Aorta (tissue), 5 donors: ENCODE results near the gene OR2S2. TPM values are rescaled to one million over a fixed set of nuclear protein-coding genes. Genes with fewer than 3 reads are reported as not detected.
"Not testable (repeated sequence)": the region's sequence is repeated elsewhere in the genome, so short reads cannot be mapped to it uniquely, and the experiment has no call there.

Experiments
- ATAC-seq: fragments of 200-7000 bp; cut with Tn5 transposase; one replicate; pipeline ENCODE4 v1.9.1; 2022; ENCODE audit warnings: moderate library complexity; ENCODE audit not compliant: low FRiP score
- DNase-seq, 2 donors: peaks; one replicate each; pipeline ENCODE4 v3.0.0-alpha.2; 2020
- H3K27ac ChIP-seq, 2 donors: one replicate each; pipeline ENCODE4 v1.5.1; 2013; ENCODE audit warnings: low read length in 2 of 2, mild to moderate bottlenecking in 2 of 2, moderate library complexity in 2 of 2, control low read depth in 1 of 2, inconsistent platforms in 1 of 2, low read depth in 1 of 2
- H3K27me3 ChIP-seq, 2 donors: one replicate each; pipeline ENCODE4 v1.6.1; 2013; ENCODE audit warnings: control low read depth in 1 of 2, low read length in 1 of 2, mild to moderate bottlenecking in 1 of 2, moderate library complexity in 1 of 2; ENCODE audit not compliant: insufficient read depth in 2 of 2, control insufficient read depth in 1 of 2
- H3K36me3 ChIP-seq, 2 donors: one replicate each; pipeline ENCODE4 v1.6.1; 2013; ENCODE audit warnings: control low read depth in 1 of 2, low read length in 1 of 2, mild to moderate bottlenecking in 1 of 2; ENCODE audit not compliant: insufficient read depth in 2 of 2, control insufficient read depth in 1 of 2
- H3K4me1 ChIP-seq, 2 donors: one replicate each; pipeline ENCODE4 v1.6.1; 2013; ENCODE audit warnings: low read length in 2 of 2, control low read depth in 1 of 2, mild to moderate bottlenecking in 1 of 2, moderate library complexity in 1 of 2; ENCODE audit not compliant: insufficient read depth in 2 of 2, control insufficient read depth in 1 of 2
- H3K4me3 ChIP-seq, 2 donors: one replicate each; pipeline ENCODE4 v1.5.1; 2013; ENCODE audit warnings: low read length in 2 of 2, control low read depth in 1 of 2, mild to moderate bottlenecking in 1 of 2
- H3K9me3 ChIP-seq: one replicate; pipeline ENCODE4 v1.6.1; 2013; ENCODE audit warnings: mild to moderate bottlenecking, low read length; ENCODE audit not compliant: control insufficient read depth
- WGBS, 2 donors: extraction: QIAGEN DNeasy Blood & Tissue Kit; methylation state at CpG; one replicate each; pipeline ENCODE4 v1.1.7; 2013; 5-methylcytosine and 5-hydroxymethylcytosine counted together
- intact Hi-C, 2 donors: fragments of 100-400 bp; cut with DNase I; formaldehyde crosslinking; loops; one replicate each; pipeline versions ENCODE4 v1.14.2 to v1.15.0; 2022
- long read RNA-seq, 2 donors: library from polyadenylated mRNA; unstranded; transcript quantifications; one replicate each; pipeline ENCODE4 v2.0.0, GENCODE V29; 2020 to 2021
- polyA plus RNA-seq, 2 donors: library from polyadenylated mRNA; stranded (reverse); fragments of 200-250 nt; gene quantifications; one replicate each; pipeline ENCODE4 v1.2.3, GENCODE V29; 2013
- total RNA-seq, 2 donors: library from RNA; stranded (reverse); fragmentation: NEBNext Ultra II Directional; extraction: Animal tissue kit (Norgen Biotek cat#: 25700); gene quantifications; one replicate each; pipeline ENCODE4 v1.2.1, GENCODE V29; 2021
- donor health status: healthy with polysubstance abuse.
- donor health status: Bipolar disorder and iron deficiency.
- donor health status: DM: no; HTN: no; CAD: no.
- donor health status: DM: no; HTN: no; CAD: no.
- donor health status: DM: yes; HTN: yes; CAD: no.

Gene OR2S2
- not detected for total RNA-seq
- polyA plus RNA-seq: not detected
- long read RNA-seq, donor 1: 0 reads
- long read RNA-seq, donor 2: 0 reads

- Histone ChIP-seq H3K4me3 (no peak within 1 kb of the TSS), H3K4me1 (no peaks in the 10 kb centered on the region), H3K9me3 (no peaks in the 10 kb centered on the region), H3K36me3 (no peaks in the 10 kb centered on the region), H3K27ac (no peak within 1 kb of the TSS), H3K27me3 (no peaks in the 10 kb centered on the region)
- WGBS, 2 donors: 86 to 94% methylated on average over 5 of the region's 5 CpGs
- no peak for ATAC-seq
- intact Hi-C loops: loop anchor here in 1 of 2 donors (5.0 kb wide), 1 partner anchor 64 kb away; no protein-coding TSS in a partner anchor
- no peak for DNase-seq
Measured at GRCh38 chr9:35958104-35958837, at the start of gene OR2S2. TSS of gene OR2S2 (minus strand) at chr9:35958154. CDS start at chr9:35958098, 56 bp downstream.

DNA sequence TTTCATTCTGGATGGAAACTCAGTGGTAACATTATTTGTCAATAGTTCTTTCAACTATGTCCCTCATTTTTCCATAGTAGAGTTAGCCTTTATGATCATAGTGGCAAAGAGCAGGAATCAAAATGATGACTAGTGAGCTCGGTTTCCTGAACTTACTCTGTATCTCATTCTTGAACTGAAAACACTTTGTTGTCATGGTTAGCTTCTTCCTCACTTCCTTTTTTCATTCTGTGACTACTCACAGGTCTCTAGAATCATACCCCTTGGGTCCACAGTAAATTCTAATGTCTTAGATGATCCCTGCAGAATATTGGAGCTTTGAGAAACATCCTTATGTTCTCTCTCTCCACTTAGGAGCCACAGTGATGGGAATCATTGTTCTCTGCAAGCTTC, 49.4 kb upstream of the OR2S2 start:
- H3K9me3 ChIP-seq: peaks cover 6% of the 10 kb centered on the region
- no peak overlapping the region for H3K4me3 ChIP-seq
- DNase-seq (no peak), ATAC-seq (no peak)
- peaks cover 0 to 2% of the 10 kb centered on the region in 2 donors for H3K4me1 ChIP-seq
- intact Hi-C loops: no loop called here
- 82 to 85% methylated on average over 1 of the region's 1 CpG for WGBS, 2 donors
- no peak overlapping the region for H3K27ac ChIP-seq
- no peaks in the 10 kb centered on the region for H3K36me3 ChIP-seq
- peaks cover 0 to 2% of the 10 kb centered on the region in 2 donors for H3K27me3 ChIP-seq

- Histone ChIP-seq H3K36me3 (no peaks in the 10 kb centered on the region), H3K27me3 (peaks cover 0 to 2% of the 10 kb centered on the region in 2 donors), H3K9me3 (peaks cover 6% of the 10 kb centered on the region), H3K27ac (no peak overlapping the region), H3K4me1 (peaks cover 0 to 2% of the 10 kb centered on the region in 2 donors), H3K4me3 (no peak overlapping the region)
- ATAC-seq (no peak), DNase-seq (no peak)
- WGBS, 2 donors: 79 to 83% methylated on average over 3 of the region's 3 CpGs
- intact Hi-C loops: no loop called here
Measured at GRCh38 chr9:36006549-36007315, 48.8 kb upstream of the OR2S2 start.

- no peak for ATAC-seq
Measured at GRCh38 chr9:36005891-36006290, 47.9 kb upstream of the OR2S2 start.

DNA sequence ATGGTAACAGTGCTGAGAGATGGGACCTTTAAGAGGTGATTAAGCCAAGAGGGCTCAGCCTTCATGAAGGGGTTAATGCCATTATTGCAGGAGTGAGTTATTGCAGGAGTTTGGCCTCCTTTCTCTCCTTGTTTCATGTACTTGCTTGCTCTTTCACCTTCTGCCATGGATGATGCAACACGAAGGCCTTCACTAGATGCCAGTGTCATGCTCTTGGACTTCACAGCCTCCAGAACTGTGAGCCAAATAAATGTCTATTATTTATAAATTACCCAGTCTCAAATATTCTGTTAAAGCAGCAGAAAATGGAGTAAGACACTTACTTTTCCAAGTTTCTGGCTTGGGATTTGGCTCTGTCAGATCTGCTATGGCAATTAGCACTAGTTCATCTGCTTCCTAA, 40.4 kb upstream of the OR2S2 start:
- no peak for ATAC-seq
- intact Hi-C loops: no loop called here
- Histone ChIP-seq H3K27ac (no peak overlapping the region), H3K4me3 (no peak overlapping the region), H3K36me3 (no peaks in the 10 kb centered on the region), H3K9me3 (peaks cover 1% of the 10 kb centered on the region), H3K27me3 (no peaks in the 10 kb centered on the region), H3K4me1 (no peaks in the 10 kb centered on the region)
- 95% methylated on average over 1 of the region's 1 CpG for WGBS, 2 donors
- DNase-seq: no peak

More at GRCh38 chr9:36005891-36006290, 47.9 kb upstream of the OR2S2 start:
- H3K36me3 ChIP-seq: no peaks in the 10 kb centered on the region
- peaks cover 6% of the 10 kb centered on the region for H3K9me3 ChIP-seq
- WGBS, 2 donors: 75 to 86% methylated on average over 1 of the region's 1 CpG
- intact Hi-C loops: no loop called here
- DNase-seq: no peak
- no peaks in the 10 kb centered on the region for H3K4me1 ChIP-seq
- no peak overlapping the region for H3K27ac ChIP-seq
- H3K27me3 ChIP-seq: peaks cover 0 to 2% of the 10 kb centered on the region in 2 donors
- no peak overlapping the region for H3K4me3 ChIP-seq

DNA sequence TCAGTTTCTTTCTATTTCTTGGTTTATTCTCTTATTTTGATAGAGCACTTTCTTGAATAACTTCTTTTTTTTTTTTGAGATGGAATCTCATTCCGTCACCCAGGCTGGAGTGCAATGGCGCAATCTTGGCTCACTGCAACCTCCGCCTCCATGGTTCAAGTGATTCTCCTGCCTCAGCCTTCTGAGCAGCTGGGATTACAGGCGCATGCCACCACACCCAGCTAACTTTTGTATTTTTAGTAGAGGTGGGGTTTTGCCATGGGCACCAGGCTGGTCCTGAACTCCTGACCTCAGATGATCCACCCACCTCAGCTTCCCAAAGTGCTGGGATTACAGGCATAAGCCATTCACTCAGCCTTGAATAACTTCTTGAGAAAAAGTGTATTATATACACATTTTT, 39.1 kb upstream of the OR2S2 start:
- H3K36me3 ChIP-seq, intact Hi-C loops, DNase-seq, H3K27ac ChIP-seq, H3K27me3 ChIP-seq, H3K4me3 ChIP-seq, H3K4me1 ChIP-seq, ATAC-seq, H3K9me3 ChIP-seq: not testable (repeated sequence)
- 87 to 91% methylated on average over 4 of the region's 4 CpGs for WGBS, 2 donors

GRCh38 chr9:35996358-35996970, 38.5 kb upstream of the OR2S2 start:
- peaks cover 1% of the 10 kb centered on the region for H3K9me3 ChIP-seq
- ATAC-seq: no peak
- no peaks in the 10 kb centered on the region for H3K36me3 ChIP-seq
- no peaks in the 10 kb centered on the region for H3K4me1 ChIP-seq
- no peak overlapping the region for H3K27ac ChIP-seq
- no peak overlapping the region for H3K4me3 ChIP-seq
- no peak for DNase-seq
- WGBS, 2 donors: 80 to 85% methylated on average over 1 of the region's 1 CpG
- intact Hi-C loops: no loop called here
- no peaks in the 10 kb centered on the region for H3K27me3 ChIP-seq

- no peak for ATAC-seq
- H3K4me1 ChIP-seq: no peaks in the 10 kb centered on the region
- no peak overlapping the region for H3K27ac ChIP-seq
- H3K27me3 ChIP-seq: no peaks in the 10 kb centered on the region
- no peak for DNase-seq
- H3K4me3 ChIP-seq: no peak overlapping the region
- intact Hi-C loops: no loop called here
- 71 to 74% methylated on average over 2 of the region's 2 CpGs for WGBS, 2 donors
- no peaks in the 10 kb centered on the region for H3K36me3 ChIP-seq
- peaks cover 1% of the 10 kb centered on the region for H3K9me3 ChIP-seq
Measured at GRCh38 chr9:35994959-35995358, 37.0 kb upstream of the OR2S2 start.
